Measurements from ENCODE around the gene CDH4.

The CDH4 gene

DNA sequence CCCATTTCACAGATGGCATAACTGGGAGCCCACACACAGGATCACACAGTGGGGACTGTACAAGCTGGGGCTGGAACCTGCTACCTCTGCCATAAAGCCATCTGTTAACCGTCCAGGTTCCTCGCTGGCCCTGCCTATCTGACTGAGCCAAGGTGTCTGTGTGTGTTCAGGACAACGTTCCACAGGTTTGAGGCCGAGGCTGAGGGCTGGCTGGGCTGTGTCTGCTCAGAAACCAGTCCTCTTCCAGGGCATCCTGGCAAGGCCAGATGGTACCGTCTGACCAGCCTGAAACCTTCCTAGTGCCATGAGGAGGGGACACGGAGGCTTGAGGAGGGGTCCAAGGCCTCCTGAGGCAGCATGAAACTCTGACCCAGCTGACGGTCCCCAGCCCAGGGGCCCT is 663.0 kb downstream of the CDH4 start:
- FAIRE-seq: no peak
- no peak for TF ChIP-seq POLR2A (IDR thresholded peaks at IDR 0.05; ENCODE audit: low read depth, low read length)
- DNase-seq (ENCODE audit: insufficient read length, low spot score): no peak

DNA sequence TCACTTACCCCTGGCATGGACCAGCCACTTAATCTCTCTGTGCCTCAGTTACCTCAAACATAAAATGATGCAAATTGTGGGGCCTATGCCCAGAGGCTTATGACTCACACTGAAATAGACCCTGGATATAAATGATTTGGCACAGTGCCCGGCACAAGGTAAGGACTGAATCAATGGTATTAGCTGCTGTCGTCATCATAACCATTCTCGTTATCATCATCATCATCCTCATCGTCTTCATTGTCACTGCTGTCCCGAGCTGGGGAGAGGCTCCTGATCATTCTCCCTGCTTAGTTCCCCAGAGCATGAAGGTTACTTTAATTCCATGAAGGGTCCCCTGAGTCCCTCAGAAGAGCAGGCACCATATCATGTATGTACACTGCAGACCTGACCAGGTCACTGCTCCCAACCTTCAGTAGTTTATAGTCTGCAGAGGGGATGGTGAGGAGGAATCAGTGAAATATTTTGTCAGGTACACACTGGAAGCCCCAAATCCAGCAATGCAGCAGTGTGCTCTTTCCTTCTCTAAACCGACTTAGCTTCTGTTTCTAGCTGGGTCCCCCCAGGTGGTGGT is 664.3 kb downstream of the CDH4 start:
- DNase-seq (ENCODE audit: insufficient read length, low spot score) (no peak), FAIRE-seq (no peak)
- TF ChIP-seq POLR2A (IDR thresholded peaks at IDR 0.05; ENCODE audit: low read depth, low read length): no peak

DNA sequence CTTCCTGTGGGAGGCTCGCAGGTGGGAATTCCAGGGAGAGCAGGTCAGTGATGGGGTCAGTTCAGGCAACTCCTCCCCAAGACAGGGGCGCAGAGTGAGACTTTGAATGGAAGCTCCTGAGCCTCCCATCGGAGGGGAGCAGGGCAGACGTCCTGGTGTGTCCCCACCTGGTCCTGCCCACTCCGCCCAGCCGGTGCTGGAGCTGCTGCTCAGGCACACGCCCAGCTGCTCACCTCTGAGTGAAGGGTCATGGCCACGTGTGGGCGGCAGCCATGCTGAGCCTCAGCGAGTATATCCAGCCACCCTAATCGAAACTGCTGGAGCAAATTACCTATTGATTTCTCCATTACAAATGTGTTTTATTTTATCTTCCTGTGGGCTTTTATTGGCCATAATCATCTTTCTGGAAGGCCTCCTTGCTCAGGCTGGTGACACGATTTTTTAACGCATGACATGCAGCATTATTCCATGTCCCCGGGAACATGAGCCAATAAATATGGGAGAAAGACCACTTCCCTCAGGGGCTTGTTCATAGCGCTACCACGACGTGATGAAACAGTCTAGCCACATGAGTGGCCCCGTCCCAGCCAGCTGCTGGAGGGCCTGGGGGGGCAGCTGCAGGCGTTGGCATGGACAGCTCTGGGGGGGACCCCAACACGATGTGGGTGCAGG is 665.5 kb downstream of the CDH4 start:
- TF ChIP-seq POLR2A (IDR thresholded peaks at IDR 0.05; ENCODE audit: low read depth, low read length): no peak
- FAIRE-seq: no peak

DNA sequence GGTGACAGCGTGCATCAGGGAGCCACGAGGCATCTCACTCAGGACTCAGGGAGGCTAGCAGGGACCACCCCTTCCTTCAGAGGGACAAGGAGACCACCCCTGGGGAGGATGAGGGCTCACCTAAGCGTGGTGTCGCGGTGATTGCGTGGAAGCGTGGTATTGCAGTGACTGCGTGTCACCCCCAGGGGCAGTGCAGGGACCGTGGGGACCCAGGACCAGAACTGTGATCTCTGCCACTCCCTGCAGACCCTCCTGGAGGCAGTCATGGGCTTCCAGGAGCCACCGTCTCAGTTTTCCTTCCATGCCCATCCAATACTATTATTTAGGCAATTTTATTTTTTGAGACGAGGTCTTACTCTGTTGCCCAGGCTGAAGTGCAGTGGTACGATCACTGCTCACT is 666.5 kb downstream of the CDH4 start:
- TF ChIP-seq POLR2A (IDR thresholded peaks at IDR 0.05; ENCODE audit: low read depth, low read length): no peak
- DNase-seq (ENCODE audit: insufficient read length, low spot score): no peak
- FAIRE-seq: no peak

More for the DNA sequence above, 665.5 kb downstream of the CDH4 start:
- no peak for DNase-seq (ENCODE audit: insufficient read length, low spot score)

GRCh38 chr20:61919239-61919638 is 667.2 kb downstream of the CDH4 start:
- no peak for TF ChIP-seq POLR2A (IDR thresholded peaks at IDR 0.05; ENCODE audit: low read depth, low read length)
- no peak for FAIRE-seq
- no peak for DNase-seq (ENCODE audit: insufficient read length, low spot score)

- DNase-seq (ENCODE audit: insufficient read length, low spot score) (no peak), FAIRE-seq (no peak)
- TF ChIP-seq POLR2A (IDR thresholded peaks at IDR 0.05; ENCODE audit: low read depth, low read length): no peak
Measured at GRCh38 chr20:61919675-61920365, 667.8 kb downstream of the CDH4 start.

GRCh38 chr20:61922411-61922810 is 670.4 kb downstream of the CDH4 start:
- no peak for FAIRE-seq
- no peak for DNase-seq (ENCODE audit: insufficient read length, low spot score)
- no peak for TF ChIP-seq POLR2A (IDR thresholded peaks at IDR 0.05; ENCODE audit: low read depth, low read length)

- no peak for DNase-seq (ENCODE audit: insufficient read length, low spot score)
- TF ChIP-seq POLR2A (IDR thresholded peaks at IDR 0.05; ENCODE audit: low read depth, low read length): no peak
- FAIRE-seq: no peak
Measured at GRCh38 chr20:61922936-61923335, 670.9 kb downstream of the CDH4 start.

GRCh38 chr20:61923371-61924166 is 671.5 kb downstream of the CDH4 start:
- DNase-seq (ENCODE audit: insufficient read length, low spot score): no peak
- no peak for FAIRE-seq
- no peak for TF ChIP-seq POLR2A (IDR thresholded peaks at IDR 0.05; ENCODE audit: low read depth, low read length)

- no peak for TF ChIP-seq POLR2A (IDR thresholded peaks at IDR 0.05; ENCODE audit: low read depth, low read length)
- FAIRE-seq (no peak), DNase-seq (ENCODE audit: insufficient read length, low spot score) (no peak)
Measured at GRCh38 chr20:61924211-61924857, 672.3 kb downstream of the CDH4 start.

- FAIRE-seq: no peak
- 0 out of 2 replicates have a peak, but pooled peaks have one; percentile 21 for TF ChIP-seq POLR2A (IDR thresholded peaks at IDR 0.05; ENCODE audit: low read depth, low read length)
Measured at GRCh38 chr20:61924858-61925554, 672.9 kb downstream of the CDH4 start.

DNA sequence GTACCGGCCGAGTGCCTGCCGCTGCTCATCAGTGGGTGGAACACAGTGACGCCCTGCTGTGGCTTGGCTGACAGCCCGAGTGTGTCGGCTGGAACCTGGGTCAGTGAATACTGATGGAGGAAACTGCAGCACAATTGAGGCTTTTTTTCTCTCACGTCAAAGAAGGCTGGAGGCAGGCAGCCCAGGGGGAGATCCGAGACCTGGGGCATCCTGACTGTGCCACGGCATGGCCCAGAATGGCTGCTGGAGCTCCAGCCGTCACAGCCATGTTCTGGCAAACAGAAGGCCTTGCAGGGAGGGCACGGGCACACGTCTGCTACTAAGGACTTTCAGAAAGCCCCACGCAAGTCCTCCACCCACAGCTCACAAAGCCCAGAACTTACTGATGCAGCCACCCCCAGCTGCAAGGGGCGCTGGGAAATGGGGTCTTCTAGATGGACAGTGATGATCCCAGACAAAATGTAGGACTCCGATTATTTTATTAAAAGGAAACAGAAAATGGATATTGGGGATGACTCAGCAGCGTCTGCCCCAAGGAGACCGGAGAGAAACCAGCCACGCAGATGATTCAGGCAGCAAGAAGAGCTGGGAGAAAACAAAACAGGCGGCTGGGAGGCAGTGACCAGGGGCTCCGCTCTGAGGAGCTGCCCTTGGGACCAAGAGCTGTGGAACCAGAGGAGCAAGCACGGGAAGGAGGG is 673.6 kb downstream of the CDH4 start:
- no peak for TF ChIP-seq POLR2A (IDR thresholded peaks at IDR 0.05; ENCODE audit: low read depth, low read length)
- FAIRE-seq: no peak
- peak; percentile 90 for DNase-seq (ENCODE audit: insufficient read length, low spot score)

More at GRCh38 chr20:61924858-61925554, 672.9 kb downstream of the CDH4 start:
- no peak for DNase-seq (ENCODE audit: insufficient read length, low spot score)

Data from H54 (cell line).